Small intestine (tissue), 7 donors: ENCODE results near the gene AEBP2. TPM values are rescaled to one million over a fixed set of nuclear protein-coding genes. Genes with fewer than 3 reads are reported as not detected.

Experiments
- DNase-seq, 2 donors: peaks; one replicate each; pipeline versions ENCODE4 v3.0.0 to v3.0.0-alpha.2; 2013
- FAIRE-seq: peaks from 2 replicates; lab custom pipeline; 2012; peaks lifted over from hg19 to GRCh38; lab: Jason Lieb, UNC
- H3K27ac ChIP-seq, 3 donors: one replicate each; pipeline ENCODE4 v1.5.1; 2013; ENCODE audit warnings: low read length in 2 of 3, mild to moderate bottlenecking in 2 of 3, control low read depth in 1 of 3, inconsistent platforms in 1 of 3, low read depth in 1 of 3, moderate library complexity in 1 of 3
- H3K27me3 ChIP-seq, 3 donors: one replicate each; pipeline ENCODE4 v1.6.1; 2013; ENCODE audit warnings: low read length in 3 of 3, inconsistent platforms in 1 of 3; ENCODE audit not compliant: control insufficient read depth in 3 of 3, insufficient read depth in 3 of 3
- H3K36me3 ChIP-seq, 3 donors: one replicate each; pipeline ENCODE4 v1.6.1; 2013; ENCODE audit warnings: low read length in 3 of 3, inconsistent platforms in 1 of 3, low read depth in 1 of 3, mild to moderate bottlenecking in 1 of 3, moderate library complexity in 1 of 3; ENCODE audit not compliant: control insufficient read depth in 3 of 3, insufficient read depth in 2 of 3
- H3K4me1 ChIP-seq, 3 donors: one replicate each; pipeline ENCODE4 v1.6.1; 2013; ENCODE audit warnings: low read length in 2 of 3, inconsistent platforms in 1 of 3, low read depth in 1 of 3, mild to moderate bottlenecking in 1 of 3, moderate library complexity in 1 of 3; ENCODE audit not compliant: control insufficient read depth in 3 of 3, insufficient read depth in 2 of 3
- H3K4me3 ChIP-seq, 3 donors: one replicate each; pipeline ENCODE4 v1.5.1; 2013; ENCODE audit warnings: low read length in 3 of 3, control low read depth in 1 of 3, inconsistent platforms in 1 of 3, low read depth in 1 of 3, mild to moderate bottlenecking in 1 of 3, moderate library complexity in 1 of 3
- H3K9me3 ChIP-seq, 2 donors: one replicate each; pipeline ENCODE4 v1.6.1; 2013; ENCODE audit warnings: low read depth in 1 of 2, low read length in 1 of 2; ENCODE audit not compliant: control insufficient read depth in 2 of 2, insufficient read depth in 1 of 2
- WGBS, 3 donors: extraction: QIAGEN DNeasy Blood & Tissue Kit; methylation state at CpG; one replicate each; pipeline ENCODE4 v1.1.7; 2013; 5-methylcytosine and 5-hydroxymethylcytosine counted together
- polyA plus RNA-seq, 4 donors: library from polyadenylated mRNA; stranded (reverse) in 3 of 4; unstranded in 1 of 4; fragments of 200-250 nt in 3 of 4; fragments of 120-200 nt in 1 of 4; gene quantifications; one replicate each; pipeline versions ENCODE4 v1.2.1 to v1.2.3, GENCODE V29; 2013
- donor health status: healthy with polysubstance abuse.
- donor health status: control.
- donor health status: control.
- donor health status: Bipolar disorder and iron deficiency.
- donor health status: healthy.

AEBP2 gene
- polyA plus RNA-seq, 4 donors = 9.2 to 36.0 (median 9.6) TPM

GRCh38 chr12:19529951-19530636, 90.8 kb downstream of the AEBP2 start:
- Histone ChIP-seq H3K9me3 (no peaks in the 10 kb centered on the region), H3K27ac (no peak overlapping the region), H3K36me3 (peaks cover 0 to 5% (median 0%) of the 10 kb centered on the region in 3 donors), H3K4me3 (no peak overlapping the region), H3K4me1 (no peaks in the 10 kb centered on the region), H3K27me3 (no peaks in the 10 kb centered on the region)
- WGBS, 3 donors = 70 to 73% (median 72%) methylated on average over 6 of the region's 6 CpGs
- DNase-seq (no peak), FAIRE-seq (no peak)

- no peak for DNase-seq
- no peak overlapping the region for H3K4me3 ChIP-seq
- no peak for FAIRE-seq
- no peaks in the 10 kb centered on the region for H3K36me3 ChIP-seq
- H3K27ac ChIP-seq = no peak overlapping the region
- H3K27me3 ChIP-seq = no peaks in the 10 kb centered on the region
- H3K4me1 ChIP-seq = no peaks in the 10 kb centered on the region
- no peaks in the 10 kb centered on the region for H3K9me3 ChIP-seq
Measured at GRCh38 chr12:19530637-19531023, 91.3 kb downstream of the AEBP2 start.

DNA sequence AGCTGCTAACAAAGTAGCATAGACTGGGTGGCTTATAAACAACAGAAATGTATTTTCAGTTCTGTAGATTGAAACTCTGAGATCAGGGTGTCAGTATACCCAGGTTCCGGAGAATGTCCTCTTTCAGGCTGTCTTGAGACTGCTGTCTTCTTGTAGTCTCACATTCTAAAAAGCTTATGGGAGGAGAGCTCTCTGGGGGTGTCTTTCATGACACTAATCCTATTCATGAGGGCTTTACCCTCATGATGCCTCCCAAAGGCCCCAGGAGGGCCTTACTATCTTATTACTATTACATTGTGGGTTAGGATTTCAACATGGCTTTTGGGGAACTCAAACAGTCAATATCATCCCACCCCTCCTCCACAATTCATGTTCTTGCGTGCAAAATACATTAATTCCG, 94.3 kb downstream of the AEBP2 start:
- WGBS, 3 donors = 99 to 100% (median 100%) methylated on average over 3 of the region's 3 CpGs
- FAIRE-seq = no peak
- H3K4me3 ChIP-seq = no peak overlapping the region
- no peaks in the 10 kb centered on the region for H3K4me1 ChIP-seq
- DNase-seq = no peak
- H3K9me3 ChIP-seq = peaks cover 0 to 4% of the 10 kb centered on the region in 2 donors
- no peak overlapping the region for H3K27ac ChIP-seq
- no peaks in the 10 kb centered on the region for H3K36me3 ChIP-seq
- H3K27me3 ChIP-seq = no peaks in the 10 kb centered on the region

DNA sequence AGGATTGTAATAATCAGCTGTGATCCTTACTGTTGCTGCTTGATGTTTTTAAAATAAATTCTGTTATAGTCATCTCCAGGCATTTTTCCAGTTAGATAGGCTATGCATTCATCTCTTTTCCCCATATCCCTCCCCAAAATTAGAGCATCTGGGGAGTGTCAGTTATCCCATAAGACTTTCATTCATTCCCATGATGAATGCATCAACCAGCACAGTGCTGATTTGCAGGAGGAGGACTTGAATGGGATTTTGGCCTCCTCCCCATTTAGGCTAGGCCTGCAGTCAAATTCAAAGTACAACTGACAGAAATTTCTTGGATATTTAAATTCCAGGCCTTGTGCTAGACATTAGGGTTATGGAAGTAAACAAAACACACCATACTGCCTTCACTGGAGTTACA, 99.8 kb downstream of the AEBP2 start:
- no peaks in the 10 kb centered on the region for H3K4me1 ChIP-seq
- H3K9me3 ChIP-seq = peaks cover 0 to 4% of the 10 kb centered on the region in 2 donors
- H3K4me3 ChIP-seq = no peak overlapping the region
- H3K36me3 ChIP-seq = no peaks in the 10 kb centered on the region
- DNase-seq = no peak
- no peak overlapping the region for H3K27ac ChIP-seq
- FAIRE-seq = no peak
- no peaks in the 10 kb centered on the region for H3K27me3 ChIP-seq

- Histone ChIP-seq H3K36me3 (no peaks in the 10 kb centered on the region), H3K9me3 (peaks cover 0 to 4% of the 10 kb centered on the region in 2 donors), H3K4me1 (no peaks in the 10 kb centered on the region), H3K4me3 (no peak overlapping the region), H3K27me3 (no peaks in the 10 kb centered on the region), H3K27ac (no peak overlapping the region)
- DNase-seq (no peak), FAIRE-seq (no peak)
- WGBS, 3 donors = 87 to 91% (median 88%) methylated on average over 1 of the region's 1 CpG
Measured at GRCh38 chr12:19539836-19540235, 100.5 kb downstream of the AEBP2 start.

DNA sequence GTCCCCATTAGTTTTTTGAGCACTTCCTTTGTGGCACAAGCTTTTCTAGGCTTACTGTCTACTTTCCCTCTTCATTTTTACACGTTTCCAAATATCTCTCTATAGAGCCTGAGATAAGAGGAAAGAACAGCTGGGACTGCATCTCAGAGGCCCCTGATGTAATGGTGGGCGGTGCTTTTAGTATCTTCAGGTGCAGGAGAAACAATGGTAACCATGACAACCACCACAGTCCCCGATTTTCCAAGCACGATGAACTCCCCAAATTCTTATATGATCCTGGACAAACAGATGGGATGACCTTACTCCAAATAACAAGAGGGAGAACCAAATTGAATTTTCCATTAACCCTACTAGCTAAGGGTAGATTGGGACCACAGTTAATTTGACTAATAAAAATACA, 103.3 kb downstream of the AEBP2 start:
- no peak for FAIRE-seq
- Histone ChIP-seq H3K36me3 (no peaks in the 10 kb centered on the region), H3K27me3 (no peaks in the 10 kb centered on the region), H3K4me1 (peaks cover 0 to 3% (median 0%) of the 10 kb centered on the region in 3 donors), H3K9me3 (no peaks in the 10 kb centered on the region), H3K4me3 (no peak overlapping the region), H3K27ac (no peak overlapping the region)
- DNase-seq = no peak
- WGBS, 3 donors = 56 to 67% (median 65%) methylated on average over 4 of the region's 4 CpGs

- no peak for FAIRE-seq
- no peak overlapping the region for H3K27ac ChIP-seq
- DNase-seq = no peak
- H3K27me3 ChIP-seq = no peaks in the 10 kb centered on the region
- H3K36me3 ChIP-seq = no peaks in the 10 kb centered on the region
- H3K9me3 ChIP-seq = no peaks in the 10 kb centered on the region
- peaks cover 0 to 3% (median 0%) of the 10 kb centered on the region in 3 donors for H3K4me1 ChIP-seq
- no peak overlapping the region for H3K4me3 ChIP-seq
Measured at GRCh38 chr12:19544353-19544752, 105.1 kb downstream of the AEBP2 start.

DNA sequence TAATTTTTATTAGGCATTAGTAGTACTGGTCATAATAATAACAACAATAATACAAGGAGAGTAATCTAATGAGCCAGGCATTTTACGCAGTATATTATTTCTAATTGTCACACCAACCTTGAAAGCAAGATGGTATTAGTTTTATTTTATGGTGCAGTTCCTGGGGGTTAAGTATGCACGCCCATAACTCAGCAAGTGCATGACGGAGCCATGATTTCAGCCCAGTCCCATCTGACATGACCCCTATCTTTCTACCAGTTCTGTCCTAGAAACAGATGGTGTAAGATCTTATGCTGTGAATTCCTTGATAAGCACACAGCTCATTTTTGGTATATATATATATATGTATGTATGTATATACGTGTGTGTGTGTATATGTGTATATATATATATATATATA, 106.0 kb downstream of the AEBP2 start:
- 89 to 92% (median 92%) methylated on average over 4 of the region's 4 CpGs for WGBS, 3 donors
- FAIRE-seq (no peak), DNase-seq (no peak)
- no peaks in the 10 kb centered on the region for H3K9me3 ChIP-seq
- H3K4me3 ChIP-seq = no peak overlapping the region
- no peaks in the 10 kb centered on the region for H3K27me3 ChIP-seq
- peaks cover 0 to 3% (median 0%) of the 10 kb centered on the region in 3 donors for H3K4me1 ChIP-seq
- no peak overlapping the region for H3K27ac ChIP-seq
- no peaks in the 10 kb centered on the region for H3K36me3 ChIP-seq

- DNase-seq (no peak), FAIRE-seq (no peak)
- 82 to 93% (median 92%) methylated on average over 4 of the region's 4 CpGs for WGBS, 3 donors
Measured at GRCh38 chr12:19546027-19546426, 106.7 kb downstream of the AEBP2 start.

More at GRCh38 chr12:19546027-19546426, 106.7 kb downstream of the AEBP2 start:
- no peaks in the 10 kb centered on the region for H3K9me3 ChIP-seq
- no peaks in the 10 kb centered on the region for H3K36me3 ChIP-seq
- H3K27ac ChIP-seq = peak overlapping the region in 1 of 3 donors; percentile 0
- H3K4me3 ChIP-seq = no peak overlapping the region
- H3K27me3 ChIP-seq = no peaks in the 10 kb centered on the region
- H3K4me1 ChIP-seq = peaks cover 0 to 3% (median 0%) of the 10 kb centered on the region in 3 donors
